K562 (cell line): ENCODE results near the gene PLXDC2.

ENCODE experiments used
- ATF1 ChIP-seq, 2 experiments: fragments of 450-650 bp in 1 of 2; IDR thresholded peaks; 2 replicates each; pipeline ENCODE4 v1.6.1; 2016; ENCODE audit warnings: missing compliant biosample characterization in 1 of 2, missing genetic modification characterization in 1 of 2
- POLR2A ChIP-seq: fragments of 450-650 bp; conservative IDR thresholded peaks from 2 replicates; pipeline ENCODE4 v1.6.1; 2016
- POLR2AphosphoS5 ChIP-seq: IDR thresholded peaks from 2 replicates; pipeline ENCODE4 v1.6.1; 2011; ENCODE audit warnings: mild to moderate bottlenecking, low read depth, low read length, moderate library complexity; ENCODE audit not compliant: control insufficient read depth, insufficient read depth
- ZNF121 ChIP-seq: sonication (generic); formaldehyde crosslinking; conservative IDR thresholded peaks from 2 replicates; pipeline ENCODE4 v1.8.0; 2022; ENCODE audit warnings: missing genetic modification reagents
- ZNF175 ChIP-seq: fragments of 200-800 bp; sonication (Bioruptor generic); IDR thresholded peaks from 2 replicates; pipeline ENCODE4 v1.6.1; 2016; ENCODE audit warnings: low read depth, mild to moderate bottlenecking, missing genetic modification characterization, missing compliant biosample characterization
- TF ChIP-seq, protein P1 (sequence below): fragments of 450-650 bp; formaldehyde crosslinking; IDR thresholded peaks from 2 replicates; pipeline ENCODE4 v1.4.0; 2022; ENCODE audit warnings: mild to moderate bottlenecking, moderate library complexity
- TF ChIP-seq, protein P2 (sequence below): fragments of 450-650 bp; IDR thresholded peaks from 2 replicates; pipeline ENCODE4 v1.7.0; 2016; ENCODE audit warnings: borderline replicate concordance
- TF ChIP-seq, protein P3 (sequence below), 3 experiments: IDR thresholded peaks in 2 of 3; conservative IDR thresholded peaks in 1 of 3; 2 replicates each; pipeline ENCODE4 v1.5.1; 2011 to 2012; ENCODE audit warnings: low read length in 3 of 3, mild to moderate bottlenecking in 3 of 3, control low read depth in 2 of 3, improper control_type of control experiment in 1 of 3, inconsistent platforms in 1 of 3, low read depth in 1 of 3, mixed read lengths in 1 of 3, moderate library complexity in 1 of 3; ENCODE audit not compliant: insufficient read depth in 2 of 3

DNA sequence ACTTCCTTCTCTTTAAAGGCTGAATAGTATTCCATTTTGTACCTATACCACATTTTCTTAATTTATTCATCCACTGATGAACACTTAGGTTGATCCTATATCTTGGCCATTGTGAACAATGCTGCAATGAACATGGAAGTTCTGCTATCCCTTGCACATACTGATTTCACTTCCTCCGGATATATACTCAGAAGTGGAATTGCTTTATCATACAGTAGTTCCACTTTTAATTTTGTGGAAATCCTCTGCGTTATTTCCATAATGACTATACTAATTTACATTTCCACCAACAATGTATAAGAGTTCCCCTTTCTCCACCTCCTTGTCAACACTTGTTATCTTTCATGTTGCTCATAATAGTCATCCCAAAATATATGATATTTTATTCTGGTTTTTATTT lies 312.6 kb downstream of the PLXDC2 start:
- TF ChIP-seq, protein P1, sequence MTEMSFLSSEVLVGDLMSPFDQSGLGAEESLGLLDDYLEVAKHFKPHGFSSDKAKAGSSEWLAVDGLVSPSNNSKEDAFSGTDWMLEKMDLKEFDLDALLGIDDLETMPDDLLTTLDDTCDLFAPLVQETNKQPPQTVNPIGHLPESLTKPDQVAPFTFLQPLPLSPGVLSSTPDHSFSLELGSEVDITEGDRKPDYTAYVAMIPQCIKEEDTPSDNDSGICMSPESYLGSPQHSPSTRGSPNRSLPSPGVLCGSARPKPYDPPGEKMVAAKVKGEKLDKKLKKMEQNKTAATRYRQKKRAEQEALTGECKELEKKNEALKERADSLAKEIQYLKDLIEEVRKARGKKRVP (CRISPR knock-in tag) = no peak
- TF ChIP-seq ATF1 (CRISPR knock-in tag; IDR thresholded peaks at IDR 0.05) (no peak), ATF1 (tag; IDR thresholded peaks at IDR 0.05) (no peak), ZNF121 (no peak), ZNF175 (no peak), POLR2A (no peak), POLR2AphosphoS5 (no peak)
- TF ChIP-seq, protein P2, sequence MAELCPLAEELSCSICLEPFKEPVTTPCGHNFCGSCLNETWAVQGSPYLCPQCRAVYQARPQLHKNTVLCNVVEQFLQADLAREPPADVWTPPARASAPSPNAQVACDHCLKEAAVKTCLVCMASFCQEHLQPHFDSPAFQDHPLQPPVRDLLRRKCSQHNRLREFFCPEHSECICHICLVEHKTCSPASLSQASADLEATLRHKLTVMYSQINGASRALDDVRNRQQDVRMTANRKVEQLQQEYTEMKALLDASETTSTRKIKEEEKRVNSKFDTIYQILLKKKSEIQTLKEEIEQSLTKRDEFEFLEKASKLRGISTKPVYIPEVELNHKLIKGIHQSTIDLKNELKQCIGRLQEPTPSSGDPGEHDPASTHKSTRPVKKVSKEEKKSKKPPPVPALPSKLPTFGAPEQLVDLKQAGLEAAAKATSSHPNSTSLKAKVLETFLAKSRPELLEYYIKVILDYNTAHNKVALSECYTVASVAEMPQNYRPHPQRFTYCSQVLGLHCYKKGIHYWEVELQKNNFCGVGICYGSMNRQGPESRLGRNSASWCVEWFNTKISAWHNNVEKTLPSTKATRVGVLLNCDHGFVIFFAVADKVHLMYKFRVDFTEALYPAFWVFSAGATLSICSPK = no peak
- TF ChIP-seq, protein P3, sequence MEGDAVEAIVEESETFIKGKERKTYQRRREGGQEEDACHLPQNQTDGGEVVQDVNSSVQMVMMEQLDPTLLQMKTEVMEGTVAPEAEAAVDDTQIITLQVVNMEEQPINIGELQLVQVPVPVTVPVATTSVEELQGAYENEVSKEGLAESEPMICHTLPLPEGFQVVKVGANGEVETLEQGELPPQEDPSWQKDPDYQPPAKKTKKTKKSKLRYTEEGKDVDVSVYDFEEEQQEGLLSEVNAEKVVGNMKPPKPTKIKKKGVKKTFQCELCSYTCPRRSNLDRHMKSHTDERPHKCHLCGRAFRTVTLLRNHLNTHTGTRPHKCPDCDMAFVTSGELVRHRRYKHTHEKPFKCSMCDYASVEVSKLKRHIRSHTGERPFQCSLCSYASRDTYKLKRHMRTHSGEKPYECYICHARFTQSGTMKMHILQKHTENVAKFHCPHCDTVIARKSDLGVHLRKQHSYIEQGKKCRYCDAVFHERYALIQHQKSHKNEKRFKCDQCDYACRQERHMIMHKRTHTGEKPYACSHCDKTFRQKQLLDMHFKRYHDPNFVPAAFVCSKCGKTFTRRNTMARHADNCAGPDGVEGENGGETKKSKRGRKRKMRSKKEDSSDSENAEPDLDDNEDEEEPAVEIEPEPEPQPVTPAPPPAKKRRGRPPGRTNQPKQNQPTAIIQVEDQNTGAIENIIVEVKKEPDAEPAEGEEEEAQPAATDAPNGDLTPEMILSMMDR (IDR thresholded peaks at IDR 0.05 in 2 of 3, conservative IDR thresholded peaks at IDR 0.05 in 1 of 3; ENCODE audit: insufficient read depth in 2 of 3, low read depth in 1 of 3, low read length in 3 of 3) = no peak
